Measurements from ENCODE around the gene EME2.

DNA sequence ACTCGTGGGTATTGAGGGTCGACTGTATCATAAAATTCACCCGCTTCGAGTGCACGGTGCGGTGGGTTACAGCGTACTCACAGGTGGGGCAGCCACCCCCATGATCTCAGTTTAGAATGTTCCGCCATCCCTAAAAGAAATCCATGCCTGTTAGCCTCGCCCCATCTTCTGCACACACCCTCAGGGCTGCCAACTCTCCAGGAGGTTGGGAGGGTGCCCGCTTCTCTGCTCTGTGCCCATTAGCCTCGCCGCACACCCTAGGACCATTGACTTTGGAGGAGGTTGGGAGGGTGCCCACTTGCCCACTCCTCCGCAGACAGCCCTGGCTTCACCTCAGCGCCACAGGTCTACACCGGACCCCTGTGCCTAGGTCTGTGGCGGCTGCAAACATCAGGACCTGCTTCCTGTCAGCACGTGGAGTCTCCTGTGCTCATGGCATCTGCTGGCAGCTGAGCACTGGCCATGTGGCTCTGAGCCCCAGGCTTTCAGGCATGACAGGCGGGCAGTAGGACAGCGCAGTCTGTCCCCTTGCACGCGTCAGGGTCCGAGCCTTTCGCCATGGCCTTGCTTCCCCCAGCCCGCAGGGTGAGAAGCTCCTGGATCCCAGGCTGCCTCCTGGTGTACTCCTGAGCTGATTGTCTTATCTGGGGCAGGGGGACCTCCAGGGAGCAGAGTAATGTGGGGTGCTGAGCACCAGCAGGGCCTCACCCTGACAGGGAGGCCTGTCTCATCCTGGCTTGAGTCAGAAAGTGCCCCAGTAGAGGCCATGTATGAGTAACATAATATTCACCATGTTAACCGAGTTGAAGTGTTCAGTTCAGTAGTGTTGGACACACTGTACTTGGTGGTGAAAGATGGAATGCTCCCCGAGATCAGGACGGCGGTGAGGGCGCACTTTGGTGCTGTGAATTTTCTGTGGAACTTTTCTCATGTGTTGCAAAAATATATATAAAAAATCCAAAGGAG is 23.2 kb upstream of the EME2 start:
- TF ChIP-seq, protein P1, sequence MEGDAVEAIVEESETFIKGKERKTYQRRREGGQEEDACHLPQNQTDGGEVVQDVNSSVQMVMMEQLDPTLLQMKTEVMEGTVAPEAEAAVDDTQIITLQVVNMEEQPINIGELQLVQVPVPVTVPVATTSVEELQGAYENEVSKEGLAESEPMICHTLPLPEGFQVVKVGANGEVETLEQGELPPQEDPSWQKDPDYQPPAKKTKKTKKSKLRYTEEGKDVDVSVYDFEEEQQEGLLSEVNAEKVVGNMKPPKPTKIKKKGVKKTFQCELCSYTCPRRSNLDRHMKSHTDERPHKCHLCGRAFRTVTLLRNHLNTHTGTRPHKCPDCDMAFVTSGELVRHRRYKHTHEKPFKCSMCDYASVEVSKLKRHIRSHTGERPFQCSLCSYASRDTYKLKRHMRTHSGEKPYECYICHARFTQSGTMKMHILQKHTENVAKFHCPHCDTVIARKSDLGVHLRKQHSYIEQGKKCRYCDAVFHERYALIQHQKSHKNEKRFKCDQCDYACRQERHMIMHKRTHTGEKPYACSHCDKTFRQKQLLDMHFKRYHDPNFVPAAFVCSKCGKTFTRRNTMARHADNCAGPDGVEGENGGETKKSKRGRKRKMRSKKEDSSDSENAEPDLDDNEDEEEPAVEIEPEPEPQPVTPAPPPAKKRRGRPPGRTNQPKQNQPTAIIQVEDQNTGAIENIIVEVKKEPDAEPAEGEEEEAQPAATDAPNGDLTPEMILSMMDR (IDR thresholded peaks at IDR 0.05; ENCODE audit: low read depth, low read length), result no peak
- no peak for TF ChIP-seq EZH2phosphoT487 (IDR thresholded peaks at IDR 0.05; ENCODE audit: low read depth)
